Forelimb muscle (tissue), 1 donor: ENCODE measurements around the gene ZNF438. TPM values are rescaled to one million over a fixed set of nuclear protein-coding genes. Genes with fewer than 3 reads are reported as not detected.

ENCODE experiments used
- DNase-seq: peaks from one replicate; pipeline ENCODE4 v3.0.0-alpha.2; 2013; ENCODE audit warnings: low read depth
- polyA plus RNA-seq: library from polyadenylated mRNA; unstranded; fragments of 120-200 nt; gene quantifications from one replicate; pipeline ENCODE4 v1.2.1, GENCODE V29; 2013; ENCODE audit not compliant: insufficient read length

The ZNF438 gene
- polyA plus RNA-seq, 1 donor = 15.8 TPM

GRCh38 chr10:31014161-31014875 is 17.3 kb downstream of the ZNF438 start:
- DNase-seq = no peak

- no peak for DNase-seq
Measured at GRCh38 chr10:31013331-31013730, 18.3 kb downstream of the ZNF438 start.

- no peak for DNase-seq
Measured at GRCh38 chr10:31011665-31012022, 20.0 kb downstream of the ZNF438 start.

GRCh38 chr10:31011017-31011664 is 20.5 kb downstream of the ZNF438 start:
- no peak for DNase-seq

- DNase-seq = no peak
Measured at GRCh38 chr10:31010062-31010461, 21.6 kb downstream of the ZNF438 start.

- DNase-seq = no peak
Measured at GRCh38 chr10:31005895-31006294, 25.8 kb downstream of the ZNF438 start.

GRCh38 chr10:31004611-31005193 is 27.0 kb downstream of the ZNF438 start:
- no peak for DNase-seq

- no peak for DNase-seq
Measured at GRCh38 chr10:31001740-31002139, 29.9 kb downstream of the ZNF438 start.

GRCh38 chr10:31000867-31001266 is 30.8 kb downstream of the ZNF438 start:
- no peak for DNase-seq

GRCh38 chr10:31000071-31000782 is 31.4 kb downstream of the ZNF438 start:
- DNase-seq = no peak

- DNase-seq = no peak
Measured at GRCh38 chr10:30999070-30999712, 32.5 kb downstream of the ZNF438 start.

GRCh38 chr10:30997536-30998235 is 34.0 kb downstream of the ZNF438 start:
- no peak for DNase-seq

GRCh38 chr10:30996481-30997005 is 35.1 kb downstream of the ZNF438 start:
- DNase-seq = no peak

GRCh38 chr10:30995081-30995770 is 36.4 kb downstream of the ZNF438 start:
- no peak for DNase-seq

GRCh38 chr10:30993155-30993554 is 38.5 kb downstream of the ZNF438 start:
- no peak for DNase-seq

GRCh38 chr10:30992681-30993080 is 39.0 kb downstream of the ZNF438 start:
- no peak for DNase-seq

- no peak for DNase-seq
Measured at GRCh38 chr10:30991647-30992011, 40.0 kb downstream of the ZNF438 start.

- DNase-seq = no peak
Measured at GRCh38 chr10:30990971-30991646, 40.6 kb downstream of the ZNF438 start.

- DNase-seq = no peak
Measured at GRCh38 chr10:30990351-30990750, 41.3 kb downstream of the ZNF438 start.

GRCh38 chr10:30988831-30989435 is 42.7 kb downstream of the ZNF438 start:
- no peak for DNase-seq
